HG02870 (cell line): ENCODE data around the gene GLUD2.
"Not testable (repeated sequence)": the region's sequence is repeated elsewhere in the genome, so short reads cannot be mapped to it uniquely, and the experiment has no call there.

Experiments used
- ATAC-seq: cut with Tn5 transposase; IDR thresholded peaks from one replicate; pipeline ENCODE4 v1.9.1; 2021; ENCODE audit warnings: mild to moderate bottlenecking, moderate library complexity; ENCODE audit not compliant: unreplicated experiment

GLUD2 gene

GRCh38 chrX:121047441-121048419 is at the start of gene GLUD2:
TSS of gene GLUD2 (plus strand) at chrX:121047610. CDS start at chrX:121047685, 75 bp downstream.
- ATAC-seq, result not testable (repeated sequence)

GRCh38 chrX:120999413-120999812 is 48.0 kb upstream of the GLUD2 start:
- no peak for ATAC-seq

GRCh38 chrX:121000589-121000988 is 46.8 kb upstream of the GLUD2 start:
- no peak for ATAC-seq

- no peak for ATAC-seq
These were observed 38.5 kb upstream of the GLUD2 start for GRCh38 chrX:121008920-121009319.

GRCh38 chrX:121009764-121010163 is 37.6 kb upstream of the GLUD2 start:
- ATAC-seq, result no peak

GRCh38 chrX:121010218-121010617 is 37.2 kb upstream of the GLUD2 start:
- ATAC-seq, result no peak

- ATAC-seq, result no peak
These were observed 36.2 kb upstream of the GLUD2 start for GRCh38 chrX:121011254-121011653.

GRCh38 chrX:121013897-121014455 is 33.4 kb upstream of the GLUD2 start:
- no peak for ATAC-seq

GRCh38 chrX:121014826-121015225 is 32.6 kb upstream of the GLUD2 start:
- no peak for ATAC-seq

GRCh38 chrX:121028419-121028818 is 19.0 kb upstream of the GLUD2 start:
- no peak for ATAC-seq

- ATAC-seq, result no peak
These were observed 17.3 kb upstream of the GLUD2 start for GRCh38 chrX:121030083-121030482.

GRCh38 chrX:121032531-121032930 is 14.9 kb upstream of the GLUD2 start:
- no peak for ATAC-seq

GRCh38 chrX:121036137-121036536 is 11.3 kb upstream of the GLUD2 start:
- no peak for ATAC-seq

GRCh38 chrX:121036951-121037350 is 10.5 kb upstream of the GLUD2 start:
- no peak for ATAC-seq

GRCh38 chrX:121050781-121051180 is 3.4 kb downstream of the GLUD2 start:
- ATAC-seq, result no peak

GRCh38 chrX:121052122-121052521 is 4.7 kb downstream of the GLUD2 start:
- no peak for ATAC-seq

- ATAC-seq, result no peak
These were observed 14.9 kb downstream of the GLUD2 start for GRCh38 chrX:121062289-121062688.

GRCh38 chrX:121064579-121064978 is 17.2 kb downstream of the GLUD2 start:
- ATAC-seq, result no peak

- not testable (repeated sequence) for ATAC-seq
These were observed 36.8 kb downstream of the GLUD2 start for GRCh38 chrX:121084247-121084646.

GRCh38 chrX:121084903-121085611 is 37.6 kb downstream of the GLUD2 start:
- no peak for ATAC-seq

GRCh38 chrX:121085612-121086010 is 38.2 kb downstream of the GLUD2 start:
- no peak for ATAC-seq

- ATAC-seq, result no peak
These were observed 45.6 kb downstream of the GLUD2 start for GRCh38 chrX:121093011-121093410.
